ENCODE data around the gene L3MBTL4.
"Not testable (repeated sequence)": the region's sequence is repeated elsewhere in the genome, so short reads cannot be mapped to it uniquely, and the experiment has no call there.

DNA sequence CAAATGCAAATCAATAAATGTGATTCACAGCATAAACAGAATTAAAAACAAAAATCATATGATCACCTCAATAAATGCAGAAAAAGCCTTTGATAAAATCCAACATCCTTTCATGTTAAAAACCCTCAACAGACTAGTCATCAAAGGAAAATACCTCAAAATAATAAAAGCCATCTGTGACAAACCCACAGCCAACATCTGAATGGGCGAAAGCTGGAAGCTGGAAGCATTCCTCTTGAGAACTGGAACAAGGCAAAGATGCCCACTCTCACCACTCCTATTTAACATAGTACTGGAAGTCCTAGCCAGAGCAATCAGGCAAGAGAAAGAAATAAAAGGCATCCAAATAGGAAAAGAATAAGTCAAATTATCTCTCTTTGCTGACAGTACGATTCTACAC is 367.1 kb downstream of the L3MBTL4 start:
- TF ChIP-seq, protein P1, sequence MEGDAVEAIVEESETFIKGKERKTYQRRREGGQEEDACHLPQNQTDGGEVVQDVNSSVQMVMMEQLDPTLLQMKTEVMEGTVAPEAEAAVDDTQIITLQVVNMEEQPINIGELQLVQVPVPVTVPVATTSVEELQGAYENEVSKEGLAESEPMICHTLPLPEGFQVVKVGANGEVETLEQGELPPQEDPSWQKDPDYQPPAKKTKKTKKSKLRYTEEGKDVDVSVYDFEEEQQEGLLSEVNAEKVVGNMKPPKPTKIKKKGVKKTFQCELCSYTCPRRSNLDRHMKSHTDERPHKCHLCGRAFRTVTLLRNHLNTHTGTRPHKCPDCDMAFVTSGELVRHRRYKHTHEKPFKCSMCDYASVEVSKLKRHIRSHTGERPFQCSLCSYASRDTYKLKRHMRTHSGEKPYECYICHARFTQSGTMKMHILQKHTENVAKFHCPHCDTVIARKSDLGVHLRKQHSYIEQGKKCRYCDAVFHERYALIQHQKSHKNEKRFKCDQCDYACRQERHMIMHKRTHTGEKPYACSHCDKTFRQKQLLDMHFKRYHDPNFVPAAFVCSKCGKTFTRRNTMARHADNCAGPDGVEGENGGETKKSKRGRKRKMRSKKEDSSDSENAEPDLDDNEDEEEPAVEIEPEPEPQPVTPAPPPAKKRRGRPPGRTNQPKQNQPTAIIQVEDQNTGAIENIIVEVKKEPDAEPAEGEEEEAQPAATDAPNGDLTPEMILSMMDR (conservative IDR thresholded peaks at IDR 0.05): not testable (repeated sequence)
- TF ChIP-seq EZH2 (IDR thresholded peaks at IDR 0.05; ENCODE audit: low read depth): not testable (repeated sequence)
